GM21526 (cell line): ENCODE results near the gene TACR1.
"Not testable (repeated sequence)": the region's sequence is repeated elsewhere in the genome, so short reads cannot be mapped to it uniquely, and the experiment has no call there.

Experiments used
- ATAC-seq: cut with Tn5 transposase; IDR thresholded peaks from one replicate; pipeline ENCODE4 v1.9.1; 2021; ENCODE audit warnings: moderate library complexity; ENCODE audit not compliant: unreplicated experiment, low FRiP score

Gene TACR1

DNA sequence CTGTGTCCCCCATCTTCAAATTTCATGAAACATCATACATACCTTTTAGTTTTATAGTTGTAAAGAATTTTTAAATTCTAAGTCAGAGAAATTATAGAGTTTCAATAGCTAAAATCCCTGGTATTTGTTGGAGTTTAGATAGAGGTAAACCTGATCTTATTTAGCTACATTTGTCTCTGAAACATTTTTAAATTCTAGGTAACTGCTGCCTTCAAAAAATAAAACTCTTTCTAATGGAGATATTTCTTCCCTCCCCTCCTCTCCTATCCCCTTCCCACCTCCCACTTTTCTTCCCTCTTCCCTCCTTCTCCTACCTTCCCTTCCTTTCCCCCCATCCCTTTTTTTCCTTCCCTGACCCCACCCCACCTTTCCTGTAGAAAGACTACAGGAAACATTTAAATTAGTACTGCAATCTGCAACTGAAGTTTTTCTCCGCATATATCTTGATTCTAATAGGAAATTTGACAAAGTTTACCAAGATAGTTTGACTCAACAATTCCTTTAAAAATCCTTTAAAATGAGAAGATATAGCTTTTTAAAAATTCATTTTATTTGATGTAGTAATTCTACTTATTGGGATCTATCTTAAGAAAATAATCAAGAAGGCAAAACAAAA is 4.1 kb downstream of the TACR1 start:
- no peak for ATAC-seq

DNA sequence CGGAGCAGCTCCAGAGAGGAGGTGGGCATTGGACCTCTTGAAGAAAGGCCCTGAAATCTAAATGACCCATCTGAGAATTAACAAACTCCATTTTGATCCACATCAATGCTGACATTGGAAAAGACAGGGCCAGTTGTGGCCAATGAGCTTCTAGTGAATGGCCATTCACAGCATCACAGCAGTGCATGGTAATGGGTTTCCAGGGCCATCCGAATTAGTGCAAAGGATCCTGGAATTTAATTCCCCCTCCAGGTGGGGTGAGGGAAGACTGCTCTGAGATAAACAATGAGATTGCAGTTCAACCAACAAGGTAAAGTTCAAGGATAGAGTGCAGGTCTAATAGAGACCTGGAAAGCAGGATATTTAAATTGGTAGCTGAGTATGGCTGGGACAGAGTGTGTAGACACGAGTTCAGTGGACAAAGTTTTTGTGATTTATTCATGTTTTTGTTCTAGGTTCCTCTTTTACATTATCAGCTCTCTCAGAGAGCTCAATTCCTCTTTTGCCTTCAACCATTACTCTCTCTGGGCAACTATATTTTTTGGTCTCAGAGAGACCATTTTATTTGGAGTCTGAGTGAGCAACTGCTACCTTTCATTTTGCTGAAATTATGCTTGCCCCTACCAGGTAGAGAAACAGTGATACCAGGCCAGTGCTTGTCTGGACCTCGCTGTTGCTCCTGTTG is 5.0 kb downstream of the TACR1 start:
- no peak for ATAC-seq

DNA sequence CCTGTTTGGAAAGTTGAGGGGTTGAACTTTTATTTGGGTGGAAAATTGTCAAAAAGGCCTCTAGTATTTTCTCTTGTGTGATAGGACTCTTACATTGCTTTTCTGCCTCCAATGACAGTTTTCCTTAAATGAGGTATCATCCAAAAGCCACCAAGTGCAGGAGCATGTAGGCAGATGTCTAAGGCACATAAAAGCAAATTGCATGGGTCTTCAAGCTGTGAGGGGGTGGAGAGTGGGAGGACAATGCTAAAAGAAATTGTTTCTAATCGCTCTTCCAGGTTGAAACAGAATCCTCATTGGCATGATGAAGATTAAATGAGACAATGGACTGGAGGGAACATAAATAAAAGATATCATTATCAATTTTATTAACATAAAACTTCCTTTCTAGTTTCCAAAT is 6.8 kb downstream of the TACR1 start:
- ATAC-seq = no peak

DNA sequence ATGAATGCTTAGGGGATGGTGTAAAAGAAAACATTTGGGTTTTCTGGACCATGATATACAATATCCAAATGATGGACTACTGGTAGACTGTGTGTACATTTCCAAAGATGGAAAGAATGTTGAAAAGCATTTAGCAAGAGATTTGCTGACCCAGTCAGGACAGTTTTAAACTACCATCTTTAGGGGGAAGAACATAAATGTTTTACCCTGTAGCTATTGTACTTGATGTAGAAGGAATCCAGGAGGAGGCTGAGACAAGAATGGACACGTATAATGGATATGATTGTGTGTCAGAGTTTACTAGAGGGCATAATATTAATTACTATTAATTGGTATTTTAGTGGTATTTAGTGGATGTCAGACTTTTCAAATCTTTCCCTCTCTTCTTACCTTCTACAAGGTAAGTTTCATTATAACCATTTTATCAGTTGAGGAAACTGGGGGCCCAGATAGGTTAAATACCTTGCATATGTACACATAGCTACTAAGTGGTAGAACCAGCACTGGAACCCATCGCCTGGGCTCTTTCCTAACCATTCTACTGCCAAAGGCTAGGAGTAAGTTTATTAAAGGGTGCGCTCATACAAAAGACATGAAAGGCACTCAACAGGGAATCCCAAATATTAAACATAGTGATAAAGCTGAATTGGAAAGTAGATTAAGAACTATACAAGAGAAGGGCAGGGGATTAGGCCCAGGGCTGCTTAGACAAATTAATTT is 8.9 kb downstream of the TACR1 start:
- ATAC-seq = no peak

DNA sequence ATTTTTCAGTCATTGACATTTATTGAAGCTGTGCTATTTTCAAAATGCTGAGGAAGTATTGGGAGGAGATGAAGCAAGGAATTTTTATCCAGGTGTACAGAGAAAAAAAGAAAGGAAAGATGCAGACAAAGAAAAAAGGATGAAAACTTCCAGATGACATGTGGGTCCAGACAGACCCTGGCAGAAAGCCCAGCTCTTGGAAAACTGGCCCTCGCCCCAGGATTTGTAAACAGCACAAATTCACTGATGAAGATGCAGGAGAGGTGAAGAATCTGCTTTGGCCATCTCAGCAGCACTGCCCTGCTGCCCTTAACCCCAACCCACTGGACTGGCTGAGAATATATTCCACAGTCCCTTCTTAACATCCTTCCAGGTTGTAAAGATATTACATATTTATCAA is 12.5 kb downstream of the TACR1 start:
- no peak for ATAC-seq

DNA sequence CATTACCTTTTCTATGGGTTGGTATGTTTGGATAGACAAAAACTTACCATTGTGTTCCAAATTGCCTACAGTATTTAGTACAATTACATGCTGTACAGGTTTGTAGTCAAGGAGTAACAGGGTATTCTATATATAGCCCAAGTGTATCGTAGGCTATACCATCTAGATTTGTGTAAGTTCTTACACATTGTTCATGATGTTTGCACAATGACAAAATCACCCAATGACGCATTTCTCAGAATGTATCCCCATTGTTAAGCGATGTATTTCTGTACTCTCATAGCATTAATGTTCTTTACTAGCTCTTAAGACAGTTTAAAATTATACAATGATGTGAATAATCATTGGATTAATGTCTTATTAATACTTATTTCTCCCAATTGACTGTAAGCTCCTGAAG is 16.7 kb downstream of the TACR1 start:
- no peak for ATAC-seq

DNA sequence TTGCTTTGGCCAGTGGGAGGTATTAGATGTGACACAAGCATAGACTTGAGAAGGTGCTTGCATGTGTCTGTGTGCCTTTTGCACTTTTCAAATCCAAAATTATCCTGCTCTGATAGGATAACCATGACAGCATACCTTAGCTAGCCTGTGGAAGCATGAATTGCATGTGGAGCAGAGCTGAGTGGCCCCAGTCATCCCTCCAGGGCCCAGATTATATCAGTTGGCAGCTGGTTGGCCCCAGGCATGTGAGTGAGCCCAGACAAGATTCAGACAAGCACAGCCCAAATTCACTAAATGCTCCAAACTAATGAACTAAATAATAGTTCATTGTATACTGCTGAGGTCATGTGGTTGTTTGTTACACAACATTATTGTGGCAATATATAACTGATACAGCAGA is 18.8 kb downstream of the TACR1 start:
- ATAC-seq = no peak

DNA sequence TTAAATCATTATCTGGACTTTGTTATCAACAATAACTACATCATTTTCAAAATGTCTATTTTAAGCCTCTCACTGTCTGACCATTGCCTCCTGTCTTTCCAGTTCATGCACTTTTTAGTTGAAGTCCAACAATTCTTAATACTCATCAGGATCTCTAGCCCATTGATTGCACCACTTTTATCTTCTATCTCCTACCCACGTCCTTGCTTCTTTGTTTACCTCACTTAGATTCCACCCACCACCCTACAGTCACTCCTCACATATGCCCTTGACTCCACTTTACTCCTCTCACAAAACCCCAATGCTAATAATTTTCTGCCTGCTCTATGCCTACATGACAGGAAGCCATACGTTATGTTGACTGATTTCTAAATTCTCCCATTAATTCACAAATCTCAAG is 21.9 kb downstream of the TACR1 start:
- no peak for ATAC-seq

DNA sequence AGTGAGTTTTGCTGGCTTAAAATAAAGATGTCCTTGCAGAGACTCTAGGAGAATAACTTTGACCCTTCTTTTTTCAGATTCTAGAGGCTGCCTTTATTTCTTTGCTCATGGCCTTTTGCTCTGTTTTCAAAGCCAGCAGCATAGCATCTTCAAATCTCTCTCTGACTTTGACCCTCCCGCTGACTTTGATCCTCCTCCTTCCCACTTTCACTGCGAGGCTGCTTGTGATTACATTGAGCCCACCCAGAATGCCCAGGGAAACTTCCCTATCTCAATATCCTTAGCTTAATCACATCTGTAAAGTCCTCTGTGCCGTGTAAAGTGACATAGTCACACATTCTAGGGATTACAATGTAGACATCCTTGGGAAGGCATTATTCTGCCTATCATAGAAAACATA is 23.9 kb downstream of the TACR1 start:
- ATAC-seq = no peak

DNA sequence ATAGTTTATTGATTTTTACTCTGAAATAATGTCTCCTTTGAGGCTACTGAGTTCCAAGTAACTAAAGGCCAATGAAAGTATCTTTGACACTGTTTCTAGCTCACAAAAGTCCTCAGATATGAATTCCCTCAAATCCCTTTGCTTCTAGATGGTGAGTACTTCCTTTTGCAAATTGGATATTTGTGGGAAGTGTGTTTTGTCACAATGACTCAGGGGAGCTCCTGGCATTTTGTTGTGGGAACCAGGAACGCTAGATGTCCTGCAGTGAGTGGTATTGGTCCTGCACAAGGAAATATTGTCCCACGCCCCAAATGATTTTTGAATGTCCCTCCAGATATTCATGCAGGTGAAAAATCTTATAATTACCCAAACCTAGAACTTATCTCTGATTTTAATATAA is 24.3 kb downstream of the TACR1 start:
- ATAC-seq = no peak

DNA sequence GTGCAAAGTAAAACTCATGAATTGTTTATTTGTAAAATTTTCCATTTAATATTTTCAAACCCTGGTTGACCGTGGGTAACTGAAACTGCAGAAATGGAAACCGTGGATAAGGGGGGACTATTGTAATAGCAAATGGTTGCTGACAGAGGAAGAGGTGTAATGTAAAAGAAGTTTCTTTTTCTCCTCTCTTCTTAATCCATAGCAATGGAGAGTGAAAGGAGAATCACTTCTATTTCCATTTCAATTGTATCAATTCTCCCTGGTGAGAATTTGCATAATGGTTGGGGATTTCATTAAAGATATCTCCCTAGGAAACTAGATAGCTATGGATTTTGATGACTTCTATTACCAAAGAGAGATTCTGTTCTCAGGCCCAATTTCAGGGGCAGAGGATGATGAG is 24.8 kb downstream of the TACR1 start:
- ATAC-seq = no peak

DNA sequence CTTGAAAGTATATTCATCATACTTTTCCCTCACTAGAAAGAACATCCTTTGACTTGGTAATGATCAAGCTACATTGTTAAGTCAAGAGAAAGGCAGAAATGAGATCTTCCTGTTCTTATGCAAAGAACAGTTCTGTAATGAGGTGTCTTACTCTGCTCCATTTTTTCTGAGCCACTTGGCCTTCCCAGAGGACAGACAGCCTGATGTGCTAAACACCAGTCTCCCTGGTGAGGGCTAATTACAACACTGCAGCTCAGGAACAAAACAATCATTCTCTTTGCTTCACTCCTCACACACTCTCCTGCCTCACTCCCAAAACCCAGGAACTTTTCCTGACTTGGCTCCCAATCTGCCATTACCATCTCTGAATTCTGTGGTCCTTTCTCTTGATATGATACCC is 25.6 kb downstream of the TACR1 start:
- no peak for ATAC-seq

DNA sequence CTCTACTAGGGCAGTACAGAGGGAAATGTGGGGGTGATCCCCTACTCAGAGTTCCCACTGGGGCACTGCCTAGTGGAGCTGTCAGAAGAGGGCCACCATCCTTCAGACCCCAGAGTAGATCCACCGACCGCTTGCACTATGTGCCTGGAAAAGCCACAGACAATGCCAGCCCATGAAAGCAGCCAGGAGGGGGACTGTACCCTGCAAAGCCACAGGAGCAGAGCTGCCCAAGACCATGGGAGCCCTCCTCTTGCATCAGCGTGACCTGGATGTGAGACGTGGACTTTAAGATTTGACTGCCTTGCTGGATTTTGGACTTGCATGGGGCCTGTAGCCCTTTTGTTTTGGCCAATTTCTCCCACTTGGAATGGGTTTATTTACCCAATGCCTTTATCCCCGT is 27.9 kb downstream of the TACR1 start:
- ATAC-seq = not testable (repeated sequence)

DNA sequence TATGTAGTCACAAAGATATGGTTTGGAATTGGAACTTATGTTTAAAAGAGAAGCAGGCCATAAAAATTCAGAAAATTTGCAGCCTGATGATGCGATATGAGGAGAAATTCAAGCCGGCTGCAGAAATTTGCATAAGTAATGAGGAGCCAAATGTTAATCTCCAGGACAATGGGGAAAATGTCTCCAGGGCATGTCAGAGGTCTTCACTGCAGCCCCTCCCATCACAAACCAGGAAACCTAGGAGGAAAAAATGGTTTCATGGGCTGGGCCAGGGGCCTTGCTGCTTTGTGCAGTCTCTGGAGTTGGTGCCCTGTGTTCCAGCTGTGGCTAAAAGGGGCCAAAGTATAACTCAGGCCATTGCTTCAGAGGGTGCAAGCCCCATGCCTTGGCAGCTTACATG is 28.4 kb downstream of the TACR1 start:
- no peak for ATAC-seq

DNA sequence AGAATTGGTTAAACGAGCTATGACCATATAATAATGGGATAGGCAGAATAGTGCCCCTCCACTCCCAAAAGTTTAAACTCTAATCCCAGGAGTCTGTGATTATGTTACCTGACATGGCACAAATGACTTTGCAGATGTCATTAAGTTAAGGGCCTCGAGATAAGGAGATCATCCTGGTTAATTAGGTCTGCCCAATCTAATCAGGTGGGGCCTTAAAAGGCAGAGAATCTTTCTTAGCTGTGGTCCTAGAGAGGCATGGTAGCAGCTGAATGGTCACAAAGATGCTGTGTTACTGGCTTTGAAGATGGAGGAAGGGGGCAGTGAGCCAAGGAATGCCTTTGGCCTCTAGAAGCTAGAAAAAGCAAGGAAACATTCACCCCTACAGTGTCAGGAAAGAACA is 31.1 kb downstream of the TACR1 start:
- no peak for ATAC-seq

DNA sequence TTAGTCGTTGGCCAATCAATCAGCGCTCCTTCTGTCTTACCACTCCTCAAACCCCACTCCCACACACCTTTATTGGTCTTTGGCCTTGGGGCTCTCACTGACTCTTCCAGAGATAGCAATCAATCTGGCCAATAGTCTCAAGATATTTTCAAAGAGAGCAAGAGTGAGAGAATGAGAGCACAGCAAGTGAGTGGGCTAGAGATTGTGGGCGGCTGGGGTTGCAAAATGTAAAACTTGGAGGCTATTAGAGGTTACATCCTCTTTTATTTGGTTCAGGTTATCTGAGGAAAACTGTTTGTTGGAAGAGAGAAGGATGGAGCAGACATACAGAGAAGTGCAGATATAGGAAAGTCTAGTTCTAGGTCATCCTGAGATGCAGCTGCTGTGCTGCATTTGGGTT is 32.8 kb downstream of the TACR1 start:
- ATAC-seq = no peak

DNA sequence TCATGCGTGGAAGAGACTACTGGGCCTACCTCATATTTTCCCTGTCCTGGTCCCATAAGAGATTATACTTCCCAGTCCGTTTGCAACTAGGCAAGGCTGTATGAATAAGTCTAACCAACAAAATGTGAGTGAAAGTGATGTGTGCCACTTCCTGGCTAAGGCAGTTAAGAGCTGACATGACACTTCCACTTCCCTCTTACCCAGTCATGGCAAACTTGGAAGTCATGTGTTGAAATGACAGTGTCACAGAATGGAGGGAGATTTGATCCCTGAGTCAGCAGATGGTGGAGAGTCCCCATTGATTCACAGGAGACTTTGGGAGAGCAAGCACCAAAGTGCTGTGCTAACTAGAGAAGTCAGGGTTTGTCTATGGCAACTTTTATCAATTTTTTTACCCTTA is 36.4 kb downstream of the TACR1 start:
- no peak for ATAC-seq

DNA sequence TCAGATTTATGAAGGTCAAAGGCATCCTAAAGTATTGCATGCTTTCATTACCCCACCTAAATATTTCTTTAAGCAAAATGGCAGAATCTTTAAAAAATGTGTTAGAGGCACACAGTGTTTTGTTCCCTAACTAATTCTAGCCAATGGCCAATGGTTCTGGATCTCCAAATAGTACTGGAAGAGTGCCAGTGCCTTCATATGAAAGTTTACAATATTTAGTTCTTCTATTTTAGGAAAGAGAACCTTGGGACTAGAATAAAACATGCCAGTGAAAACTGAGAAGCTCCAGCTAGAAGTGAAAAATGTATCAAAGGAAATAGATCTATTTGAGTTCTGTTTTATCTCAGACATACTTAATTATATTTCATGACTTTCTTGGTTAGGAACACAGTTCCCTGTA is 37.1 kb downstream of the TACR1 start:
- no peak for ATAC-seq

DNA sequence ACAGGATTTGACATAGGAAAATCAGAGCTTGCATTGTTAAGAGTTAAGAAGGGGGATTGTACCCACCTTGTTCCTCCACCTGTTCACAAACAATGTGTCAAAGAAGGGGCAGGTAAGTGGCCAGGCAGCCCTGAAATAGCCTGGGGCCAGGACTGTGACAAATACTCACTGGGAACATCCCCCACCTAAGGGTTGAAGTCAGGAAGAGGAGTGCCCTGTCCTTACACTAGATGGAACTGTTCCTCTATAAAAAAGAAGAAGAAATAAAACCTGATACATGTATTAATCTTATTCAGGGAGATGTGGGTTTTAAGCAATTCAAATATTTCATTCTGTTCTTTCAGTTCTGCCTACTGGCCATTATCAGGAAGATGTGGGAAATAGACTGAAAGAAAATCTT is 41.9 kb downstream of the TACR1 start:
- ATAC-seq = no peak

DNA sequence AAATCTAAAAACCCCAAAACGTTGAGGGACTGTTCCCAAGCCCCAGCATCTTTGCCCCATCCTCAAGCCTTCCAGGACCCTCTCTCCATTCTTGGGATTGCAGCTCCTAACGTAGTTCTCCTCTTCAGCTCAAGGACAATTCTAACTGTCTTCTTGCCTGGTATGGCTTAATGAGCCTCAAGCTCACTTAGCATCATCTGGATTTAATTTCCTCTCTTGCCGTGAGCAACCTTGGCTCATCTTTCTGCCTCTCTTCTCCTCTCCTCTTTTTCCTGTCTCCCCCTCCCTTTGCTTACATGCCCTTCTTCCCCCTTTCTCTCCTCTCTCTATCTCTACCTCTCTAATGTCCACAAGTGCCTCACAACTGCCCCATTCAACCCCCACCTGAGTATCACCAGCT is 44.2 kb downstream of the TACR1 start:
- no peak for ATAC-seq

DNA sequence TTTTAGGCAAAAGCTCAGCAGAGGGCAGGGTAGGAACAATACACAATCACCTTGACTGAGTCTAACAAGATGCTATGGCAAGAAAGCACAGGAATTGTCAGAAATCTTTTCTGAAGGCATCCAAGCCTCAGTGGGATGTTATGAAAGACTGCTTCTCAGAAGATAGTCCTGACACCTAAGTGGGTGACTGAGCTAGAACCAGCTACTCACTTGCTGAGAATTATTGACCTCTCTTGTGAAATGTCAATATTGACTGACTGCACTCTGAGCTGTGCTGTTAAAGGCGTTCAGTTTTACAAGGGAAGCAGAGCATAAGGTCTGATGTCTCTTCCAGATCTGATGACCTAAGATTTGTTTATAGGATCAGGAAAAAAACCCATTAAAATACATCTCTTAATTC is 46.1 kb downstream of the TACR1 start:
- ATAC-seq = no peak

DNA sequence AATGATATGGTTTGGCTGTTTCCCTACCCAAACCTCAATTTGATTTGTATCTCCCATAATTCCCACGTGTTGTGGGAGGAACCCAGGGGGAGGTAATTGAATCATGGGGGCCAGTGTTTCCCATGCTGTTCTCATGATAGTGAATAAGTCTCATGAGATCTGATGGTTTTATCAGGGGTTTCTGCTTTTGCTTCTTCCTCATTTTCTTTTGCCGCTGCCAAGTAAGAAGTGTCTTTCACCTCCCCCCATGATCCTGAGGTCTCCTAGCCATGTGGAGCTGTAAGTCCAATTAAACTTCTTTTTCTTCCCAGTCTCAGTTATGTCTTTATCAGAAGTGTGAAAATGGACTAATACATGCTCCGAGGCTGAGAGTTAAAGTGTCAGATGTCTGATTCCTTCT is 47.1 kb downstream of the TACR1 start:
- ATAC-seq = not testable (repeated sequence)
